H1 (cell line): Measurements from ENCODE around the gene METTL1. TPM values are rescaled to one million over a fixed set of nuclear protein-coding genes. Genes with fewer than 3 reads are reported as not detected.

Experiments used
- CTCF ChIA-PET: fragments of 300-600 bp; sonication (Branson Sonifier 250); formaldehyde crosslinking; loops from one replicate; lab custom pipeline; 2021; ENCODE audit not compliant: partially characterized antibody; lab: Charles Lee
- POLR2A ChIA-PET: fragments of 300-600 bp; sonication (Branson Sonifier 250); formaldehyde crosslinking; loops from one replicate; lab custom pipeline; 2021; ENCODE audit warnings: inconsistent platforms; ENCODE audit not compliant: partially characterized antibody; lab: Charles Lee
- DNase-seq, 2 experiments: peaks; one replicate each; pipeline versions ENCODE4 v3.0.0 to v3.0.0-alpha.2; 2010 to 2022; ENCODE audit warnings: low spot score in 2 of 2, low read depth in 1 of 2, mixed read lengths in 1 of 2
- FAIRE-seq: peaks from 2 replicates; lab custom pipeline; 2011; peaks lifted over from hg19 to GRCh38; lab: Jason Lieb, UNC
- H2AFZ ChIP-seq: 2 replicates; pipeline ENCODE4 v1.8.1; 2012; ENCODE audit warnings: low read length, inconsistent platforms
- H2AK5ac ChIP-seq: 2 replicates; pipeline ENCODE4 v1.6.1; 2013; ENCODE audit warnings: low read depth, low read length
- H2BK120ac ChIP-seq: replicated peaks from 2 replicates; pipeline ENCODE3; 2013; ENCODE audit warnings: low read depth, low read length, inconsistent platforms
- H2BK12ac ChIP-seq: 2 replicates; pipeline ENCODE4 v1.6.1; 2013; ENCODE audit warnings: low read depth, low read length
- H2BK15ac ChIP-seq: 2 replicates; pipeline ENCODE4 v1.6.1; 2013; ENCODE audit warnings: low read length
- H2BK20ac ChIP-seq: 2 replicates; pipeline ENCODE4 v1.6.1; 2013; ENCODE audit warnings: low read length
- H2BK5ac ChIP-seq: 2 replicates; pipeline ENCODE4 v1.6.1; 2013; ENCODE audit warnings: low read depth, low read length
- H3K14ac ChIP-seq: 2 replicates; pipeline ENCODE4 v1.6.1; 2013; ENCODE audit warnings: inconsistent platforms; ENCODE audit not compliant: insufficient read length
- H3K18ac ChIP-seq: 2 replicates; pipeline ENCODE4 v1.6.1; 2013; ENCODE audit warnings: low read length; ENCODE audit errors: extremely low read depth
- H3K23ac ChIP-seq: 2 replicates; pipeline ENCODE4 v1.6.1; 2013; ENCODE audit warnings: inconsistent platforms; ENCODE audit not compliant: insufficient read length
- H3K23me2 ChIP-seq: 2 replicates; pipeline ENCODE4 v1.6.1; 2013; ENCODE audit warnings: low read depth, low read length
- H3K27ac ChIP-seq: 2 replicates; pipeline ENCODE4 v1.6.1; 2011; ENCODE audit warnings: low read depth, low read length, inconsistent platforms
- H3K27me3 ChIP-seq, 4 experiments: replicated peaks in 1 of 4; 1 replicate in 1 of 4; 2 replicates in 3 of 4; pipeline versions ENCODE4 v1.6.1 to v1.8.1; 2011 to 2013; ENCODE audit warnings: low read length in 3 of 4, mild to moderate bottlenecking in 3 of 4, inconsistent platforms in 2 of 4, mixed read lengths in 2 of 4, moderate library complexity in 1 of 4; ENCODE audit not compliant: control insufficient read depth in 3 of 4, insufficient read depth in 3 of 4; ENCODE audit errors: extremely low read depth in 1 of 4
- H3K36me3 ChIP-seq, 4 experiments: 2 replicates each; pipeline versions ENCODE4 v1.6.1 to v1.8.1; 2011 to 2013; ENCODE audit warnings: mild to moderate bottlenecking in 4 of 4, low read length in 3 of 4, moderate library complexity in 2 of 4, control low read depth in 1 of 4, inconsistent platforms in 1 of 4; ENCODE audit not compliant: insufficient read depth in 4 of 4, control insufficient read depth in 2 of 4
- H3K4ac ChIP-seq: replicated peaks from 2 replicates; pipeline ENCODE3; 2013; ENCODE audit warnings: low read length, low read depth, mixed read lengths, inconsistent platforms; ENCODE audit not compliant: insufficient read length
- H3K4me1 ChIP-seq, 4 experiments: replicated peaks in 1 of 4; 1 replicate in 1 of 4; 2 replicates in 3 of 4; pipeline versions ENCODE4 v1.6.1 to v1.8.1; 2011 to 2013; ENCODE audit warnings: low read length in 3 of 4, inconsistent platforms in 2 of 4, mixed read lengths in 1 of 4; ENCODE audit not compliant: insufficient read depth in 4 of 4, control insufficient read depth in 3 of 4
- H3K4me2 ChIP-seq, 2 experiments: 2 replicates each; pipeline versions ENCODE4 v1.6.1 to v1.8.1; 2011 to 2013; ENCODE audit warnings: low read depth in 2 of 2, low read length in 2 of 2, control low read depth in 1 of 2, inconsistent platforms in 1 of 2, mild to moderate bottlenecking in 1 of 2; ENCODE audit not compliant: insufficient read depth in 1 of 2
- H3K4me3 ChIP-seq, 4 experiments: fragments of 200-600, 300-600 bp in 1 of 4; sonication (generic), shearing (Covaris generic), sonication (Bioruptor Twin) in 1 of 4; 2 replicates each; pipeline versions ENCODE4 v1.5.1 to v1.8.1; 2011 to 2016; ENCODE audit warnings: low read length in 4 of 4, low read depth in 3 of 4, control low read depth in 2 of 4, inconsistent platforms in 2 of 4, mild to moderate bottlenecking in 2 of 4, mixed read lengths in 1 of 4, moderate library complexity in 1 of 4; ENCODE audit not compliant: insufficient read depth in 2 of 4; ENCODE audit errors: extremely low read depth in 1 of 4
- H3K56ac ChIP-seq: replicated peaks from 2 replicates; pipeline ENCODE3; 2013; ENCODE audit warnings: low read depth, mild to moderate bottlenecking, mixed read lengths, low read length, inconsistent platforms; ENCODE audit not compliant: insufficient read length
- H3K79me1 ChIP-seq: 2 replicates; pipeline ENCODE4 v1.6.1; 2013; ENCODE audit warnings: low read depth, low read length, control low read depth
- H3K79me2 ChIP-seq, 2 experiments: 2 replicates each; pipeline versions ENCODE4 v1.6.1 to v1.8.1; 2012 to 2013; ENCODE audit warnings: low read length in 2 of 2, mild to moderate bottlenecking in 2 of 2, inconsistent platforms in 1 of 2; ENCODE audit not compliant: insufficient read depth in 2 of 2, control insufficient read depth in 1 of 2
- H3K9ac ChIP-seq, 4 experiments: replicated peaks in 1 of 4; 1 replicate in 1 of 4; 2 replicates in 3 of 4; pipeline versions ENCODE4 v1.6.1 to v1.8.1; 2011 to 2013; ENCODE audit warnings: low read depth in 3 of 4, low read length in 3 of 4, control low read depth in 2 of 4, mild to moderate bottlenecking in 2 of 4, moderate library complexity in 2 of 4, inconsistent platforms in 1 of 4; ENCODE audit errors: extremely low read depth in 1 of 4
- H3K9me3 ChIP-seq, 2 experiments: 2 replicates each; pipeline versions ENCODE4 v1.6.1 to v1.8.1; 2012 to 2013; ENCODE audit warnings: mild to moderate bottlenecking in 2 of 2, moderate library complexity in 2 of 2, control low read depth in 1 of 2, inconsistent platforms in 1 of 2, low read depth in 1 of 2, low read length in 1 of 2, mixed read lengths in 1 of 2; ENCODE audit not compliant: insufficient read depth in 2 of 2
- H4K20me1 ChIP-seq, 2 experiments: replicated peaks in 1 of 2; 2 replicates each; pipeline versions ENCODE3 to v1.8.1; 2011 to 2013; ENCODE audit warnings: inconsistent platforms in 2 of 2, low read length in 2 of 2, mild to moderate bottlenecking in 1 of 2; ENCODE audit not compliant: insufficient read depth in 2 of 2, control insufficient read depth in 1 of 2
- H4K5ac ChIP-seq: 2 replicates; pipeline ENCODE4 v1.6.1; 2013; ENCODE audit warnings: low read length, low read depth, mixed read lengths, inconsistent platforms; ENCODE audit not compliant: insufficient read length
- H4K8ac ChIP-seq: 2 replicates; pipeline ENCODE4 v1.8.0; 2013; ENCODE audit warnings: mild to moderate bottlenecking, moderate library complexity, low read length, inconsistent platforms; ENCODE audit not compliant: insufficient read depth; ENCODE audit errors: extremely low read depth
- H4K91ac ChIP-seq: replicated peaks from 2 replicates; pipeline ENCODE3; 2013; ENCODE audit warnings: low read length, mixed read lengths, inconsistent platforms; ENCODE audit not compliant: insufficient read length
- BACH1 ChIP-seq: IDR thresholded peaks from 2 replicates; pipeline ENCODE4 v1.6.1; 2012; ENCODE audit warnings: low read length, improper control_type of control experiment
- BRCA1 ChIP-seq: IDR thresholded peaks from 2 replicates; pipeline ENCODE4 v1.6.1; 2012; ENCODE audit warnings: low read depth, low read length, improper control_type of control experiment
- EZH2 ChIP-seq: fragments of 200-600 bp; sonication (generic); IDR thresholded peaks from 2 replicates; pipeline ENCODE4 v1.7.1; 2012; ENCODE audit warnings: low read depth, mild to moderate bottlenecking, moderate library complexity, low read length, inconsistent platforms; ENCODE audit not compliant: severe bottlenecking
- FOSL1 ChIP-seq: IDR thresholded peaks from 2 replicates; pipeline ENCODE4 v1.6.1; 2011; ENCODE audit warnings: mild to moderate bottlenecking, low read depth, low read length, moderate library complexity; ENCODE audit not compliant: insufficient read depth
- GTF2F1 ChIP-seq: IDR thresholded peaks from 2 replicates; pipeline ENCODE4 v1.6.1; 2012; ENCODE audit warnings: low read depth, low read length, improper control_type of control experiment, borderline replicate concordance
- HDAC6 ChIP-seq: IDR thresholded peaks from one replicate; pipeline ENCODE4 v1.7.1; 2012; ENCODE audit warnings: low read depth, mild to moderate bottlenecking, inconsistent platforms, low read length, moderate library complexity
- NRF1 ChIP-seq: IDR thresholded peaks from 2 replicates; pipeline ENCODE4 v1.6.1; 2011; ENCODE audit warnings: mild to moderate bottlenecking, low read depth, low read length, improper control_type of control experiment
- POU5F1 ChIP-seq: IDR thresholded peaks from 2 replicates; pipeline ENCODE4 v1.6.1; 2011; ENCODE audit warnings: low read depth, mild to moderate bottlenecking, low read length, moderate library complexity
- RFX5 ChIP-seq: IDR thresholded peaks from 2 replicates; pipeline ENCODE4 v1.6.1; 2011; ENCODE audit warnings: low read depth, low read length, improper control_type of control experiment, borderline replicate concordance
- SP1 ChIP-seq: IDR thresholded peaks from 2 replicates; pipeline ENCODE4 v1.6.1; 2011; ENCODE audit warnings: low read depth, low read length
- SP4 ChIP-seq: IDR thresholded peaks from 2 replicates; pipeline ENCODE4 v1.6.1; 2012; ENCODE audit warnings: low read length, inconsistent platforms
- SUZ12 ChIP-seq: fragments of 200-600 bp; sonication (generic); IDR thresholded peaks from 2 replicates; pipeline ENCODE4 v1.6.1; 2012; ENCODE audit warnings: mild to moderate bottlenecking, inconsistent platforms, low read length, moderate library complexity, mixed read lengths
- WGBS, 2 experiments: shearing (Covaris generic) in 1 of 2; methylation state at CpG; one replicate each; pipeline versions ENCODE4 v1.1.6 to v1.1.7; 2013 to 2015; ENCODE audit warnings: low lambda C conversion rate in 2 of 2, mixed read lengths in 2 of 2, inconsistent platforms in 1 of 2, low coverage in 1 of 2, missing lambda C conversion rate in 1 of 2; ENCODE audit not compliant: insufficient replicate concordance in 2 of 2, insufficient coverage in 1 of 2, insufficient read length in 1 of 2; ENCODE audit errors: extremely low coverage in 1 of 2, missing lambda C conversion rate in 1 of 2; 5-methylcytosine and 5-hydroxymethylcytosine counted together
- polyA plus RNA-seq, 7 experiments: library from polyadenylated mRNA; depleted of rRNA in 3 of 7; stranded (reverse) in 5 of 7; unstranded in 2 of 7; fragments of >200 nt in 5 of 7; fragments of 200-250 nt in 2 of 7; gene quantifications; 1 replicate in 5 of 7; 2 replicates in 1 of 7; 4 replicates in 1 of 7; pipeline versions ENCODE4 v1.2.1 to v1.2.3, GENCODE V29; 2011 to 2013; ENCODE audit warnings: missing spikeins in 2 of 7, mixed read lengths in 2 of 7
- total RNA-seq: library from RNA; stranded (reverse); fragmentation: NEBNext Ultra II Directional; extraction: Animal tissue kit (Norgen Biotek cat#: 25700); gene quantifications from 2 replicates; pipeline ENCODE4 v1.2.1, GENCODE V29; 2021

The METTL1 gene
- total and polyA plus RNA-seq, 2 of the 8 experiments (the other 6 are each of a cell fraction or from before 2014, with no cell fraction given): 40.5 to 46.0 TPM

- no peaks in the 10 kb centered on the region; a peak in 1 of 4 replicates for H3K9me3 ChIP-seq
- H3K4me2 ChIP-seq: peak within 1 kb of the TSS; percentile 79 to 93
- peaks cover 2% of the 10 kb centered on the region; the same call in 1 of the 2 replicates for H3K23me2 ChIP-seq
- H2BK5ac ChIP-seq: no peak within 1 kb of the TSS
- no peak within 1 kb of the TSS for H4K91ac ChIP-seq
- 0 out of 2 replicates have a peak within 1 kb of the TSS, but pooled peaks have one; percentile 48 for H2BK15ac ChIP-seq
- no peaks in the 10 kb centered on the region for H3K79me1 ChIP-seq
- no peak within 1 kb of the TSS for H4K8ac ChIP-seq
- no peak within 1 kb of the TSS for H3K56ac ChIP-seq
- H2BK20ac ChIP-seq: no peak within 1 kb of the TSS
- no peak within 1 kb of the TSS; the same call in 1 of the 2 replicates for H3K18ac ChIP-seq
- CTCF ChIA-PET: interaction anchor here (0.6 to 11.2 kb wide), 8 partner anchors 16 to 264 kb away, joined by 3 to 149 read pairs (median 4); partner anchors contain the start of gene CYP27B1
- H3K4me3 ChIP-seq: peak within 1 kb of the TSS; percentile 31 to 76 (median 43)
- H4K20me1 ChIP-seq: peaks cover 0 to 17% of the 10 kb centered on the region in 2 experiments
- POLR2A ChIA-PET: interaction anchor here (0.7 to 5.2 kb wide), 8 partner anchors 11 to 133 kb away, joined by 3 to 59 read pairs (median 6); partner anchors contain the start of genes CDK4 and OS9
- peaks cover 46 to 80% (median 75%) of the 10 kb centered on the region in 4 experiments for H3K27me3 ChIP-seq
- 3% methylated on average over 10 of the region's 36 CpGs; no CpG with 5 or more reads in 1 of the 2 experiments for WGBS, 2 experiments
- no peak within 1 kb of the TSS for H3K27ac ChIP-seq
- no peak within 1 kb of the TSS for H2BK120ac ChIP-seq
- peak; percentile 19 for FAIRE-seq
- H3K14ac ChIP-seq: no peak within 1 kb of the TSS
- no peaks in the 10 kb centered on the region for H3K79me2 ChIP-seq
- H2BK12ac ChIP-seq: no peak within 1 kb of the TSS
- no peak within 1 kb of the TSS for H3K23ac ChIP-seq
- H3K9ac ChIP-seq: no peak within 1 kb of the TSS
- DNase-seq: peak in 1 of 2 experiments; percentile 82
- H2AFZ ChIP-seq: no peak within 1 kb of the TSS
- no peak within 1 kb of the TSS for H4K5ac ChIP-seq
- H2AK5ac ChIP-seq: no peak within 1 kb of the TSS
- peaks cover 0 to 6% (median 0%) of the 10 kb centered on the region in 4 experiments; a peak in 1 of 8 replicates for H3K36me3 ChIP-seq
- peaks cover 6 to 29% (median 12%) of the 10 kb centered on the region in 4 experiments; a peak in 6 of 7 replicates for H3K4me1 ChIP-seq
- no peak within 1 kb of the TSS for H3K4ac ChIP-seq
- no peak for TF ChIP-seq SP4
- no peak for TF ChIP-seq GTF2F1
- TF ChIP-seq SUZ12: no peak
- no peak for TF ChIP-seq EZH2
- TF ChIP-seq RFX5: peak; percentile 52; the same call in 1 of the 2 replicates
- no peak for TF ChIP-seq FOSL1
- TF ChIP-seq POU5F1: no peak
- TF ChIP-seq HDAC6: no peak
- TF ChIP-seq SP1: peak; percentile 99
- TF ChIP-seq BRCA1: no peak
- no peak for TF ChIP-seq BACH1
- no peak for TF ChIP-seq NRF1
Measured at GRCh38 chr12:57738661-57739237, 33.2 kb downstream of the METTL1 start, which contains the start of gene AGAP2. TSS of gene AGAP2 (minus strand) at chr12:57738742. CDS start at chr12:57738246, 496 bp downstream.
